Endodermal cell (in vitro differentiated cells): ENCODE results near the gene CATSPER3. TPM values are rescaled to one million over a fixed set of nuclear protein-coding genes. Genes with fewer than 3 reads are reported as not detected.
"Not testable (repeated sequence)": the region's sequence is repeated elsewhere in the genome, so short reads cannot be mapped to it uniquely, and the experiment has no call there.

Source experiments
- DNase-seq: peaks from one replicate; pipeline ENCODE4 v3.0.0-alpha.2; 2017
- H3K27ac ChIP-seq: 2 replicates; pipeline ENCODE4 v1.5.1; 2013; ENCODE audit warnings: mild to moderate bottlenecking, low read depth, low read length, moderate library complexity
- H3K27me3 ChIP-seq: 2 replicates; pipeline ENCODE4 v1.6.1; 2013; ENCODE audit warnings: mild to moderate bottlenecking, low read length, moderate library complexity; ENCODE audit not compliant: insufficient read depth, control insufficient read depth, poor library complexity, severe bottlenecking
- H3K36me3 ChIP-seq: 2 replicates; pipeline ENCODE4 v1.7.0; 2013; ENCODE audit warnings: mild to moderate bottlenecking, low read length, moderate library complexity; ENCODE audit not compliant: control insufficient read depth, insufficient read depth
- H3K4me1 ChIP-seq: one replicate; pipeline ENCODE4 v1.7.0; 2013; ENCODE audit warnings: low read length; ENCODE audit not compliant: control insufficient read depth, insufficient read depth
- H3K4me3 ChIP-seq: 2 replicates; pipeline ENCODE4 v1.5.1; 2013; ENCODE audit warnings: mild to moderate bottlenecking, low read length, moderate library complexity
- H3K9ac ChIP-seq: 2 replicates; pipeline ENCODE4 v1.6.1; 2013; ENCODE audit warnings: mild to moderate bottlenecking, low read length, moderate library complexity; ENCODE audit not compliant: poor library complexity, severe bottlenecking; ENCODE audit errors: extremely low read depth
- H3K9me3 ChIP-seq: 2 replicates; pipeline ENCODE4 v1.6.1; 2013; ENCODE audit warnings: mild to moderate bottlenecking, low read length, moderate library complexity; ENCODE audit not compliant: control insufficient read depth
- H3K27ac Mint-ChIP-seq: 2 replicates; pipeline ENCODE4 v1.8.0; 2020; ENCODE audit warnings: mixed read lengths
- H3K27me3 Mint-ChIP-seq: 2 replicates; pipeline ENCODE4 v1.8.0; 2021; ENCODE audit warnings: mild to moderate bottlenecking, mixed read lengths; ENCODE audit not compliant: insufficient read depth
- H3K36me3 Mint-ChIP-seq: 2 replicates; pipeline ENCODE4 v1.8.0; 2020; ENCODE audit warnings: low read depth, mixed read lengths
- H3K4me1 Mint-ChIP-seq: 2 replicates; pipeline ENCODE4 v1.8.0; 2020; ENCODE audit warnings: mixed read lengths
- H3K4me3 Mint-ChIP-seq: 2 replicates; pipeline ENCODE4 v1.8.0; 2020; ENCODE audit warnings: mild to moderate bottlenecking, moderate library complexity, mixed read lengths
- H3K9me3 Mint-ChIP-seq: 2 replicates; pipeline ENCODE4 v1.8.0; 2020; ENCODE audit warnings: mild to moderate bottlenecking, mixed read lengths
- WGBS, 2 experiments: methylation state at CpG; one replicate each; pipeline versions ENCODE4 v1.1.5 to v1.1.7; 2013; ENCODE audit warnings: missing lambda C conversion rate in 2 of 2, mixed read lengths in 1 of 2; ENCODE audit not compliant: insufficient coverage in 1 of 2, insufficient read length in 1 of 2; 5-methylcytosine and 5-hydroxymethylcytosine counted together
- total RNA-seq, 2 donors: library from RNA; stranded (reverse); fragmentation: NEBNext Ultra II Directional in 1 of 2; extraction: Animal tissue kit (Norgen Biotek cat#: 25700) in 1 of 2; gene quantifications; 2 replicates in 1 of 2; 3 replicates in 1 of 2; pipeline ENCODE4 v1.2.1, GENCODE V29; 2021
- TF ChIP-seq, protein P1 (sequence below): fragments of 200-600 bp; sonication (generic); conservative IDR thresholded peaks from 2 replicates; pipeline ENCODE4 v1.5.0; 2021; ENCODE audit warnings: antibody characterized with exemption, mild to moderate bottlenecking

The CATSPER3 gene
- total RNA-seq, 2 donors from 2014 or later: 0.64 to 0.68 TPM

DNA sequence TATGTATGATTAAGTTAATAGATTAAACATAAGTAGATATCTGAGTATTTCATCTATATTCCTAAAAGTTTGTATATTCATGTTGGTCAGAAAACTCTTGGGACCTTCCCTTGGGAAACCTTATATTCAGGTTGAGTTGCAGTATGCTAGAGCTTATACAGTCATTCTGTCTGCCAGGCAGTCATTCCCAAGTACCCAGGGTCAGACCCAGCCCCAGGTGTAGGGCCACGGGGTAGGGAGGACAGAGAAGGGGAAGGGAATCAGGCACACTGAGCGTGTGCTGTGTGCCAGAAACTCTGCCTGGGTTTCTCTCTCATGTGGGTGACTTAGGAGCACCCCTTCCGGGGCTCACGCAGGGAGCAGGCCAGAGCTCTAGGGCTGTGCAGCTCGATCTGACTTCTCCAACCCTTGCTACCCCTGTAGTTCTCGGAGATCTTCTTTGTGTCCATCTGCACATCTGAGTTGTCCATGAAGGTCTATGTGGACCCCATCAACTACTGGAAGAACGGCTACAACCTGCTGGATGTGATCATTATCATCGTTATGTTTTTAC is 28.2 kb downstream of the CATSPER3 start:
- TF ChIP-seq, protein P1, sequence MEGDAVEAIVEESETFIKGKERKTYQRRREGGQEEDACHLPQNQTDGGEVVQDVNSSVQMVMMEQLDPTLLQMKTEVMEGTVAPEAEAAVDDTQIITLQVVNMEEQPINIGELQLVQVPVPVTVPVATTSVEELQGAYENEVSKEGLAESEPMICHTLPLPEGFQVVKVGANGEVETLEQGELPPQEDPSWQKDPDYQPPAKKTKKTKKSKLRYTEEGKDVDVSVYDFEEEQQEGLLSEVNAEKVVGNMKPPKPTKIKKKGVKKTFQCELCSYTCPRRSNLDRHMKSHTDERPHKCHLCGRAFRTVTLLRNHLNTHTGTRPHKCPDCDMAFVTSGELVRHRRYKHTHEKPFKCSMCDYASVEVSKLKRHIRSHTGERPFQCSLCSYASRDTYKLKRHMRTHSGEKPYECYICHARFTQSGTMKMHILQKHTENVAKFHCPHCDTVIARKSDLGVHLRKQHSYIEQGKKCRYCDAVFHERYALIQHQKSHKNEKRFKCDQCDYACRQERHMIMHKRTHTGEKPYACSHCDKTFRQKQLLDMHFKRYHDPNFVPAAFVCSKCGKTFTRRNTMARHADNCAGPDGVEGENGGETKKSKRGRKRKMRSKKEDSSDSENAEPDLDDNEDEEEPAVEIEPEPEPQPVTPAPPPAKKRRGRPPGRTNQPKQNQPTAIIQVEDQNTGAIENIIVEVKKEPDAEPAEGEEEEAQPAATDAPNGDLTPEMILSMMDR: no peak
- Histone ChIP-seq H3K9me3 (peaks cover 18% of the 10 kb centered on the region), H3K4me1 (peaks cover under 1% of the 10 kb centered on the region), H3K36me3 (no peaks in the 10 kb centered on the region), H3K27ac (no peak overlapping the region), H3K4me3 (no peak overlapping the region), H3K9ac (no peak overlapping the region), H3K27me3 (no peaks in the 10 kb centered on the region)
- H3K27ac Mint-ChIP-seq: no peak overlapping the region
- H3K9me3 Mint-ChIP-seq: peaks cover 17% of the 10 kb centered on the region
- H3K27me3 Mint-ChIP-seq: peaks cover 8% of the 10 kb centered on the region
- no peak overlapping the region for H3K4me3 Mint-ChIP-seq
- H3K4me1 Mint-ChIP-seq: peaks cover 20% of the 10 kb centered on the region
- WGBS, 2 experiments: 93 to 95% methylated on average over 7 to 8 of the region's 8 CpGs
- DNase-seq: no peak
- H3K36me3 Mint-ChIP-seq: peaks cover 7% of the 10 kb centered on the region

DNA sequence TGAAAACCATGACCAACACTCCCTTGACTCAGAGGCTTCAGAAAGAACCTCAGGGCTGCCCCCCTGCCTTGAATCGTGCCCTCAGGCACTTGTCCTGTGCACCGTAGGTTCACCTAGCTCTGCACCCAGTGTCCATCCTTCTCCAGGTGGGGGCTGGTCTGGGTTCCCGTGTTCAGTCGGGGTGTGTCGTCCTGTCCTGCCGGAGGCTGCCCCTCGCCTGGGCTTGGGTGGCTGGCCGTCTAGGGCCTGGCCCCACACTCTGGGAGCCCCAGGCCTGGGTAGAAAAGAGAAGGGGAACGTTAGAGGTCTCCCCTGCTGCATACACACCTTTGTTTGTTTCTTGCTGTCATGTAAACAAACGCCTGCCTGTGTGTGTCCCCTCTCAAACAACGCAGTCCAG is 29.3 kb downstream of the CATSPER3 start:
- no peak for DNase-seq
- 84 to 92% methylated on average over 7 to 11 of the region's 11 CpGs for WGBS, 2 experiments
- H3K27ac Mint-ChIP-seq: no peak overlapping the region
- Histone ChIP-seq H3K9ac (no peak overlapping the region), H3K27me3 (no peaks in the 10 kb centered on the region), H3K9me3 (peaks cover 8% of the 10 kb centered on the region), H3K36me3 (no peaks in the 10 kb centered on the region), H3K4me3 (no peak overlapping the region), H3K4me1 (no peaks in the 10 kb centered on the region), H3K27ac (no peak overlapping the region)
- peaks cover 12% of the 10 kb centered on the region for H3K27me3 Mint-ChIP-seq
- TF ChIP-seq, protein P1: no peak
- H3K4me3 Mint-ChIP-seq: no peak overlapping the region
- H3K4me1 Mint-ChIP-seq: peaks cover 19% of the 10 kb centered on the region
- H3K9me3 Mint-ChIP-seq: peaks cover 6% of the 10 kb centered on the region
- H3K36me3 Mint-ChIP-seq: no peaks in the 10 kb centered on the region

DNA sequence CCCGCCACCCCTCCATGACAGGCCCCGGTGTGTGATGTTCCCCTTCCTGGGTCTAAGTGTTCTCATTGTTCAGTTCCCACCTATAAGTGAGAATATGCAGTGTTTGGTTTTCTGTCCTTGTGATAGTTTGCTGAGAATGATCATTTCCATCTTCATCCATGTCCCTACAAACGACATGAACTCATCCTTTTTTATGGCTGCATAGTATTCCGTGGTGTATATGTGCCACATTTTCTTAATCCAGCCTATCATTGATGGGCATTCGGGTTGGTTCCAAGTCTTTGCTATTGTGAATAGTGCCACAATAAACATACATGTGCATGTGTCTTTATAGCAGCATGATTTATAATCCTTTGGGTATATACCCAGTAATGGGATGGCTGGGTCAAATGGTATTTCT is 30.4 kb downstream of the CATSPER3 start:
- H3K27me3 ChIP-seq, DNase-seq, H3K4me3 Mint-ChIP-seq, H3K9ac ChIP-seq, H3K27ac Mint-ChIP-seq, H3K36me3 ChIP-seq, H3K36me3 Mint-ChIP-seq, H3K4me1 ChIP-seq, H3K9me3 Mint-ChIP-seq, H3K4me3 ChIP-seq, H3K27ac ChIP-seq, H3K9me3 ChIP-seq: not testable (repeated sequence)
- H3K4me1 Mint-ChIP-seq: peaks cover 19% of the 10 kb centered on the region
- WGBS, 2 experiments: 85% methylated on average over 5 of the region's 5 CpGs; no CpG with 5 or more reads in 1 of the 2 experiments
- H3K27me3 Mint-ChIP-seq: peaks cover 16% of the 10 kb centered on the region

DNA sequence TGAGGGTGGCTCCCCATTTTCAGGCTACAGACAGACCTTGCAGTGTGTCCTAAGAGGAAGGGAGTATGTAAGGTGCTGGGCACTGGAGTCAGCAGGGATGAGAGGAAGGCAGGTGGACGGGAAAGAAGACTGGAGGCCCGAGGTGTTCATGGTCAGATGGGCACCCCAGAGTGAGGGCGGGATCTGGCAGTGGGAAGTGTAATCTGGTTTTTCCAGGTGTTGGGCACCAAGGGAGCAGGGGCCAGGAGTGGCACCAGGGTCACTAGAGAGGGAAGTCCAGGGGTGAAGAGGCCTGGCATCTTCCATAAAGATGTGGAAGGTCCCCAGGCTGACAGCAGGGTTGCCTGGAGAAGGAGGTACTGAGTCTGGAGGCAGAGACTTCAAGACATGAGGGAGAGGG is 36.7 kb downstream of the CATSPER3 start:
- H3K36me3 Mint-ChIP-seq: no peaks in the 10 kb centered on the region
- Histone ChIP-seq H3K27ac (no peak overlapping the region), H3K36me3 (no peaks in the 10 kb centered on the region), H3K27me3 (no peaks in the 10 kb centered on the region), H3K9me3 (no peaks in the 10 kb centered on the region), H3K4me3 (no peak overlapping the region), H3K4me1 (no peaks in the 10 kb centered on the region), H3K9ac (no peak overlapping the region)
- H3K4me3 Mint-ChIP-seq: no peak overlapping the region
- DNase-seq: no peak
- H3K9me3 Mint-ChIP-seq: peaks cover 2% of the 10 kb centered on the region
- 88 to 96% methylated on average over 3 of the region's 3 CpGs for WGBS, 2 experiments
- H3K27ac Mint-ChIP-seq: no peak overlapping the region
- TF ChIP-seq, protein P1: no peak
- H3K27me3 Mint-ChIP-seq: peaks cover 12% of the 10 kb centered on the region
- no peaks in the 10 kb centered on the region for H3K4me1 Mint-ChIP-seq
